NCI-H524 (cell line): ENCODE measurements around the gene BCL2L13.

Source experiments
- DNase-seq, 2 experiments: peaks; one replicate each; lab custom pipeline; 2025; lab: John Stamatoyannopoulos, UW

The BCL2L13 gene

GRCh38 chr22:17726928-17727897 lies 88.7 kb downstream of the BCL2L13 start:
- no peak for DNase-seq

- no peak for DNase-seq
Observed at GRCh38 chr22:17728786-17729185, 90.2 kb downstream of the BCL2L13 start.

GRCh38 chr22:17729561-17729960 lies 91.0 kb downstream of the BCL2L13 start:
- DNase-seq, result no peak

- DNase-seq, result no peak
Observed at GRCh38 chr22:17732251-17732854, 93.8 kb downstream of the BCL2L13 start.

- DNase-seq, result no peak
Observed at GRCh38 chr22:17733466-17733865, 94.9 kb downstream of the BCL2L13 start.

- DNase-seq, result no peak
Observed at GRCh38 chr22:17734187-17734586, 95.6 kb downstream of the BCL2L13 start.

GRCh38 chr22:17738386-17739128 lies 100.0 kb downstream of the BCL2L13 start:
- no peak for DNase-seq

GRCh38 chr22:17739196-17739975 lies 100.8 kb downstream of the BCL2L13 start:
- DNase-seq, result no peak

GRCh38 chr22:17741866-17742526 lies 103.4 kb downstream of the BCL2L13 start:
- DNase-seq, result no peak

- DNase-seq, result peak; percentile 73 to 79
Observed at GRCh38 chr22:17742527-17742902, 104.0 kb downstream of the BCL2L13 start.

- DNase-seq, result no peak
Observed at GRCh38 chr22:17743661-17744411, 105.3 kb downstream of the BCL2L13 start.

- peak; percentile 63 to 90 for DNase-seq
Observed at GRCh38 chr22:17744430-17744829, 105.9 kb downstream of the BCL2L13 start.

- no peak for DNase-seq
Observed at GRCh38 chr22:17746916-17747315, 108.4 kb downstream of the BCL2L13 start.

- DNase-seq, result no peak
Observed at GRCh38 chr22:17748555-17749353, 110.2 kb downstream of the BCL2L13 start.

GRCh38 chr22:17749605-17750395 lies 111.2 kb downstream of the BCL2L13 start:
- DNase-seq, result no peak

- no peak for DNase-seq
Observed at GRCh38 chr22:17751596-17751995, 113.0 kb downstream of the BCL2L13 start.

- no peak for DNase-seq
Observed at GRCh38 chr22:17753401-17753989, 114.9 kb downstream of the BCL2L13 start.

- peak in 1 of 2 experiments; percentile 33 for DNase-seq
Observed at GRCh38 chr22:17754233-17754925, 115.8 kb downstream of the BCL2L13 start.
